ENCODE results near the gene DERL3.

The DERL3 gene

GRCh38 chr22:23825246-23825905, 13.4 kb downstream of the DERL3 start:
- no peak for DNase-seq (ENCODE audit: low spot score)
- in situ Hi-C loops (cut with MboI; ENCODE audit: low sequenced_read_pairs, unreplicated experiment) = no loop called here
- no peak for TF ChIP-seq CTCF (IDR thresholded peaks at IDR 0.05; ENCODE audit: borderline replicate concordance, control extremely low read depth, extremely low read depth, insufficient read depth, missing control alignments)

- DNase-seq (ENCODE audit: low spot score) = no peak
- in situ Hi-C loops (cut with MboI; ENCODE audit: low sequenced_read_pairs, unreplicated experiment) = no loop called here
- TF ChIP-seq CTCF (IDR thresholded peaks at IDR 0.05; ENCODE audit: borderline replicate concordance, control extremely low read depth, extremely low read depth, insufficient read depth, missing control alignments) = no peak
Measured at GRCh38 chr22:23824476-23825245, 14.1 kb downstream of the DERL3 start.

GRCh38 chr22:23823331-23823791, 15.4 kb downstream of the DERL3 start:
- TF ChIP-seq CTCF (IDR thresholded peaks at IDR 0.05; ENCODE audit: borderline replicate concordance, control extremely low read depth, extremely low read depth, insufficient read depth, missing control alignments) = no peak
- in situ Hi-C loops (cut with MboI; ENCODE audit: low sequenced_read_pairs, unreplicated experiment) = no loop called here
- no peak for DNase-seq (ENCODE audit: low spot score)

- no peak for DNase-seq (ENCODE audit: low spot score)
- in situ Hi-C loops (cut with MboI; ENCODE audit: low sequenced_read_pairs, unreplicated experiment) = no loop called here
- TF ChIP-seq CTCF (IDR thresholded peaks at IDR 0.05; ENCODE audit: borderline replicate concordance, control extremely low read depth, extremely low read depth, insufficient read depth, missing control alignments) = no peak
Measured at GRCh38 chr22:23822101-23822671, 16.6 kb downstream of the DERL3 start.

- in situ Hi-C loops (cut with MboI; ENCODE audit: low sequenced_read_pairs, unreplicated experiment) = no loop called here
- DNase-seq (ENCODE audit: low spot score) = no peak
- no peak for TF ChIP-seq CTCF (IDR thresholded peaks at IDR 0.05; ENCODE audit: borderline replicate concordance, control extremely low read depth, extremely low read depth, insufficient read depth, missing control alignments)
Measured at GRCh38 chr22:23820748-23821211, 18.0 kb downstream of the DERL3 start.

GRCh38 chr22:23818541-23818940, 20.3 kb downstream of the DERL3 start:
- no peak for TF ChIP-seq CTCF (IDR thresholded peaks at IDR 0.05; ENCODE audit: borderline replicate concordance, control extremely low read depth, extremely low read depth, insufficient read depth, missing control alignments)
- in situ Hi-C loops (cut with MboI; ENCODE audit: low sequenced_read_pairs, unreplicated experiment) = no loop called here
- DNase-seq (ENCODE audit: low spot score) = no peak

All from GM13976 (cell line).